ENCODE results near the gene CBFA2T2.

The CBFA2T2 gene

GRCh38 chr20:33612001-33612400 is 122.1 kb downstream of the CBFA2T2 start:
- TF ChIP-seq, protein P1, sequence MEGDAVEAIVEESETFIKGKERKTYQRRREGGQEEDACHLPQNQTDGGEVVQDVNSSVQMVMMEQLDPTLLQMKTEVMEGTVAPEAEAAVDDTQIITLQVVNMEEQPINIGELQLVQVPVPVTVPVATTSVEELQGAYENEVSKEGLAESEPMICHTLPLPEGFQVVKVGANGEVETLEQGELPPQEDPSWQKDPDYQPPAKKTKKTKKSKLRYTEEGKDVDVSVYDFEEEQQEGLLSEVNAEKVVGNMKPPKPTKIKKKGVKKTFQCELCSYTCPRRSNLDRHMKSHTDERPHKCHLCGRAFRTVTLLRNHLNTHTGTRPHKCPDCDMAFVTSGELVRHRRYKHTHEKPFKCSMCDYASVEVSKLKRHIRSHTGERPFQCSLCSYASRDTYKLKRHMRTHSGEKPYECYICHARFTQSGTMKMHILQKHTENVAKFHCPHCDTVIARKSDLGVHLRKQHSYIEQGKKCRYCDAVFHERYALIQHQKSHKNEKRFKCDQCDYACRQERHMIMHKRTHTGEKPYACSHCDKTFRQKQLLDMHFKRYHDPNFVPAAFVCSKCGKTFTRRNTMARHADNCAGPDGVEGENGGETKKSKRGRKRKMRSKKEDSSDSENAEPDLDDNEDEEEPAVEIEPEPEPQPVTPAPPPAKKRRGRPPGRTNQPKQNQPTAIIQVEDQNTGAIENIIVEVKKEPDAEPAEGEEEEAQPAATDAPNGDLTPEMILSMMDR (conservative IDR thresholded peaks at IDR 0.05; ENCODE audit: low read length): no peak
- no peak overlapping the region for H3K4me3 ChIP-seq (ENCODE audit: low read length)
- no peak for DNase-seq (ENCODE audit: low read depth)

DNA sequence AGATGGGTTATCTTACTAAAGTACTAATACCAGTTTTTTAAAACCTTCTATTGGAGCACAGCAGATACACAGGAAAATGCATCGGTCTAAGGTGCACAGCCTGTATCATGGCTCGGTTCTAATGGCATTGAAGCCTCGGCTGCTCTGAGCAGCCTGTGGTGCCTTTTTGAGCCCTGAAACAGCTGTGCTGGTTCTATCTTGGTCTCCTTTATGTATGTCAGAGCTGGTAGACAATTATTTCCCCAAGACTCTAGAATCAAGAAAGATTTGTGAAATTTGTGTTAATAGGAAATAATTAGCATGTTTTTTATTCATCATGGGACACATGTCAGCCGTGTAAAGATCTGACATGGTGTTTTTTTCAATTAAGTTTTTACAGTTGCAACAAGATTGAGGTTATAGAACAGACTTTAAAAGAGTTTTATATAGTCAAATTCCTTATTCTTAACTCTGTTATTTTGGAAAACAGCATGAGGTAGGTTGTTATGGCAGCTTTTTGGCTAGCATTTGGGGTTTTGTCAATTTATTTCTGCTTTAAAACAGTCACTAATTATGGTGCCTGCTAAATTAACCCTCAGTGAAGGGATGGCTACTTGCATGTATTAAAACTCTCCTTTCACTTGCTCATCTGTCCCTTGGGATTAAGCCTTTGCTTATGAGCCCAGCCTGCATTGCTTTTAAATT is 132.0 kb downstream of the CBFA2T2 start:
- TF ChIP-seq, protein P1 (conservative IDR thresholded peaks at IDR 0.05; ENCODE audit: low read length): no peak
- DNase-seq (ENCODE audit: low read depth): no peak
- H3K4me3 ChIP-seq (ENCODE audit: low read length): no peak overlapping the region

GRCh38 chr20:33622705-33623365 is 132.9 kb downstream of the CBFA2T2 start:
- no peak for DNase-seq (ENCODE audit: low read depth)
- no peak overlapping the region for H3K4me3 ChIP-seq (ENCODE audit: low read length)
- TF ChIP-seq, protein P1 (conservative IDR thresholded peaks at IDR 0.05; ENCODE audit: low read length): no peak

GRCh38 chr20:33624399-33624798 is 134.5 kb downstream of the CBFA2T2 start:
- no peak for DNase-seq (ENCODE audit: low read depth)
- no peak overlapping the region for H3K4me3 ChIP-seq (ENCODE audit: low read length)
- TF ChIP-seq, protein P1 (conservative IDR thresholded peaks at IDR 0.05; ENCODE audit: low read length): no peak

- TF ChIP-seq, protein P1 (conservative IDR thresholded peaks at IDR 0.05; ENCODE audit: low read length): no peak
- no peak for DNase-seq (ENCODE audit: low read depth)
These were observed 136.3 kb downstream of the CBFA2T2 start for GRCh38 chr20:33626190-33626589.

DNA sequence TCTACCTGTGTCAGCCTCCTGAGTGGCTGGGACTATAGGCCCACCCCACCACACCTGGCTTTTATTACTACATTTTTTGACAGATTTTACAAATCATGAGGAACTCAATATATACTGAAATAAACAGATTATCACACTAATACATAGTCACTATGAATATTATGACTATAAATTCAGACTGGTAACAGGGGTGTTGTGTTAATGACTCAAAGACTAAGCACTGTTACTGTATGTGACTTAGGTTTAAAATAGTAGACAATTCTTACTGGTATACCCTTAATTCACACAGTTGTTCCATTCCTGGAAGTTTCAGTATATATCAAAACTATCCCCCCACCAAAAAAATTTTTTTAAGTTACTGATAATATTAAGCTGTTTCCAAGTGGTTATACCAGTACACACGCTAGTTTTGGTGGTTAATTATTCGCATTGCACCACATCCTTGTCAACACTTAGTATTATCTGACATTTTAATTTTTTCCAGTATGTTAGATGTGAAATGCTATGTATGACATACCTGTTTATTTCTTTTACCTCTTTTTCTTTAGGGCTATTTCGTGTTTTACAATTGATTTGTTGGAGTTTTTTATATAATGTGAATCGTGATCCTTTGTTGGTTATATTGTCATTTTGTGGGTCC is 137.8 kb downstream of the CBFA2T2 start:
- DNase-seq (ENCODE audit: low read depth): no peak
- TF ChIP-seq, protein P1 (conservative IDR thresholded peaks at IDR 0.05; ENCODE audit: low read length): no peak
- no peak overlapping the region for H3K4me3 ChIP-seq (ENCODE audit: low read length)

More at GRCh38 chr20:33626190-33626589, 136.3 kb downstream of the CBFA2T2 start:
- H3K4me3 ChIP-seq (ENCODE audit: low read length): no peak overlapping the region

Data from AG10803 (cell line).